VCaP (cell line): ENCODE measurements around the gene CDKL2.
"Not testable (repeated sequence)": the region's sequence is repeated elsewhere in the genome, so short reads cannot be mapped to it uniquely, and the experiment has no call there.

Experiments
- H3K27ac ChIP-seq: fragments of 450-650 bp; 2 replicates; pipeline ENCODE4 v1.5.1; 2017
- CTCF ChIP-seq: fragments of 450-650 bp; conservative IDR thresholded peaks from 2 replicates; pipeline ENCODE4 v1.5.1; 2017; ENCODE audit warnings: mild to moderate bottlenecking, moderate library complexity

CDKL2 gene

GRCh38 chr4:75531536-75532143, 98.7 kb downstream of the CDKL2 start:
- not testable (repeated sequence) for H3K27ac ChIP-seq

- no peak overlapping the region for H3K27ac ChIP-seq
- TF ChIP-seq CTCF = no peak
Observed at GRCh38 chr4:75530556-75531322, 99.6 kb downstream of the CDKL2 start.
